ENCODE data around the gene COG5. TPM values are rescaled to one million over a fixed set of nuclear protein-coding genes. Genes with fewer than 3 reads are reported as not detected.
"Not testable (repeated sequence)": the region's sequence is repeated elsewhere in the genome, so short reads cannot be mapped to it uniquely, and the experiment has no call there.

COG5 gene
- total RNA-seq, 4 donors from 2014 or later = 39.7 to 143 (median 98.3) TPM

DNA sequence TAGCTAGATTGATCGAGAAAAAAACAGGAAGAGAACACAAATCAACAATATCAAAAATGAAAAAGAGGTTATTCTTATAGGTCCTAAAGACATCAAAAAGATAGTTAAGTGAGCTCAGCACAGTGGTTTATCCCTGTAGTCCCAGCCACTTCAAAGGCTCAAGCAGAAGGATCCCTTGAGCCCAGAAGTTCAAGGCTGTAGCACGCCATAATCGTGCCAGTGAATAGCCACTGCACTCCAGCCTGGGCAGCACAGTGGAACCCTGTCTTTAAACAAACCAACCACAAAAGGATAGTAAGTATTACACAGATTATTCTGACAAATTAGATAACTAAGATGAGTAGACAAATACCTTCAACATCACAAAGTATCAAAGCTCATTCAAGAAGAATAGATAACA lies 311.8 kb downstream of the COG5 start:
- TF ChIP-seq POLR2A (IDR thresholded peaks at IDR 0.05) = no peak
- TF ChIP-seq, protein P1, sequence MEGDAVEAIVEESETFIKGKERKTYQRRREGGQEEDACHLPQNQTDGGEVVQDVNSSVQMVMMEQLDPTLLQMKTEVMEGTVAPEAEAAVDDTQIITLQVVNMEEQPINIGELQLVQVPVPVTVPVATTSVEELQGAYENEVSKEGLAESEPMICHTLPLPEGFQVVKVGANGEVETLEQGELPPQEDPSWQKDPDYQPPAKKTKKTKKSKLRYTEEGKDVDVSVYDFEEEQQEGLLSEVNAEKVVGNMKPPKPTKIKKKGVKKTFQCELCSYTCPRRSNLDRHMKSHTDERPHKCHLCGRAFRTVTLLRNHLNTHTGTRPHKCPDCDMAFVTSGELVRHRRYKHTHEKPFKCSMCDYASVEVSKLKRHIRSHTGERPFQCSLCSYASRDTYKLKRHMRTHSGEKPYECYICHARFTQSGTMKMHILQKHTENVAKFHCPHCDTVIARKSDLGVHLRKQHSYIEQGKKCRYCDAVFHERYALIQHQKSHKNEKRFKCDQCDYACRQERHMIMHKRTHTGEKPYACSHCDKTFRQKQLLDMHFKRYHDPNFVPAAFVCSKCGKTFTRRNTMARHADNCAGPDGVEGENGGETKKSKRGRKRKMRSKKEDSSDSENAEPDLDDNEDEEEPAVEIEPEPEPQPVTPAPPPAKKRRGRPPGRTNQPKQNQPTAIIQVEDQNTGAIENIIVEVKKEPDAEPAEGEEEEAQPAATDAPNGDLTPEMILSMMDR (IDR thresholded peaks at IDR 0.05) = no peak
- Histone ChIP-seq H3K36me3 (no peaks in the 10 kb centered on the region), H3K4me1 (no peaks in the 10 kb centered on the region), H3K9me3 (no peaks in the 10 kb centered on the region), H3K4me3 (no peak overlapping the region), H3K27me3 (no peaks in the 10 kb centered on the region), H3K27ac (peak overlapping the region in 1 of 2 donors; percentile 21)
- intact Hi-C loops (cut with DNase I; ENCODE audit: low total_unique reads) = no loop called here
- DNase-seq = no peak

DNA sequence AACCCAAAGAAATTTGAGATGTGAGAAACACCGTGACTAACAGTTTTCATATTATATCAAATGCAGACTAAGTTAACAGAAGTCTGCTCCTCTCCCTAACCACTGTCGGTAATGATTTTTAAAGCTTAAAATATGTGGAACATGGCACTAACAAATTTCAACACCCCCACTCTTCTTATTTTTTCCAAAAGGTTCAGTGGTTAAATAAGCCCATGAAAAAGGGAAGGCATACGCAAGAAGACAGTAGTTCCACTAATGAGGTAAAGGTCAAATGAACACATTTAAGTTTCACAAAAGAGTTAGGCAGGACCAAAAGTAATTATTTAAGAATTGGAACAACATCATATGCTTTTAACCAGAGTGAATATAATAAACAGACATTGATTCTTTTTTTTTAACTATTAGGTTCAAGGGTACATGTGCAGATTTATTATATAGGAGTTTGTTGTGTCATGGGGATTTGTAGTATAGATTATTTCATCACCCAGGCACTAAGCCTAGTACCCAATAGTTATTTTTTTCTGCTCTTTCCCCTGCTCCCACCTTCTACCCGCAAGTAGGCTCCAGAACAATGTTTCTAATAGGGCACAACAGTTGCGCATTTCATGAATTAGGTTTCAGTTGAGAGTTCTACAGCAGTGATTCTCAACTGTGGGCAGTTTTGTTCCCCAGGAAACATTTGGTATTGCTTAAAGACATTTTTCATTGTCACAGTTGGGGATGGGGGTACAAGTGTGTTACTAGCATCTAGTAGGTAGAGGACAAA lies 315.0 kb downstream of the COG5 start:
- intact Hi-C loops (cut with DNase I; ENCODE audit: low total_unique reads) = no loop called here
- Histone ChIP-seq H3K36me3 (no peaks in the 10 kb centered on the region), H3K4me1 (no peaks in the 10 kb centered on the region), H3K27ac (no peak overlapping the region), H3K4me3 (no peak overlapping the region), H3K9me3 (no peaks in the 10 kb centered on the region), H3K27me3 (no peaks in the 10 kb centered on the region)
- no peak for TF ChIP-seq POLR2A (IDR thresholded peaks at IDR 0.05)
- TF ChIP-seq, protein P1 (IDR thresholded peaks at IDR 0.05) = no peak
- DNase-seq = no peak

DNA sequence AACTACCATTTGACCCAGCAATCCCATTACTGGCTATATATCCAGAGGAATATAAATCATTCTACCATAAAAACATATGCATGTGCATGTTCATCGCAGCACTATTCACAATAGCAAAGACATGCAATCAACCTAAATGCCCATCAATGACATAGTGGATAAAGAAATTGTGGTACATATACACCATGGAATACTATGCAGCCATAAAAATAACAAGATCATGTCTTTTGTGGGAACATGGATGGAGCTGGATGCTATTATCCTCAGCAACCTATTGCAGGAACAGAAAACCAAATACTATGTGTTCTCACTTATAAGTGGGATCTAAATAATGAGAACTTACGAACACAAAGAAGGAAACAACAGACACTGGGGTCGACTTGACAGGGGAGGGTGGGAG lies 316.9 kb downstream of the COG5 start:
- H3K27ac ChIP-seq; H3K36me3 ChIP-seq; DNase-seq; intact Hi-C loops (cut with DNase I; ENCODE audit: low total_unique reads); H3K4me1 ChIP-seq; H3K4me3 ChIP-seq; H3K27me3 ChIP-seq; H3K9me3 ChIP-seq: not testable (repeated sequence)

DNA sequence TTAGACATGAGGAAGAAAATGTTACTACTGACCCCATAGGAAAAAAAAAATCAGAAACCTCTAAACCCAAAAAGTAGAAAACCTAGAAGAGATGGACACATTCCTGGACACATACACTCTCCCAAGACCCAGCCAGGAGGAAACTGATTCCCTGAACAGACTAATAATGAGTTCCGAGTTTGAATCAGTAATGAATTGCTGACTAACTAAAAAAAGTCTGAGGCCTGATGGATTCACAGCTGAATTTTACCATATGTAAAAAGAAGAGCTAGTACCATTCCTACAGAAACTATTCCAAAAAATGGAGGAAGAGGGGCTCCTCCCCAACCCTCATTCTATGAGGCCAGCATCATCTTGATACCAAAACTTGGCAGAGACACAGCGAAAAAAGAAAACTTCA lies 319.1 kb downstream of the COG5 start:
- Histone ChIP-seq H3K4me3 (no peak overlapping the region), H3K36me3 (no peaks in the 10 kb centered on the region), H3K27me3 (no peaks in the 10 kb centered on the region), H3K4me1 (no peaks in the 10 kb centered on the region), H3K27ac (no peak overlapping the region), H3K9me3 (no peaks in the 10 kb centered on the region)
- intact Hi-C loops (cut with DNase I; ENCODE audit: low total_unique reads) = no loop called here
- no peak for TF ChIP-seq POLR2A (IDR thresholded peaks at IDR 0.05)
- TF ChIP-seq, protein P1 (IDR thresholded peaks at IDR 0.05) = no peak
- no peak for DNase-seq

DNA sequence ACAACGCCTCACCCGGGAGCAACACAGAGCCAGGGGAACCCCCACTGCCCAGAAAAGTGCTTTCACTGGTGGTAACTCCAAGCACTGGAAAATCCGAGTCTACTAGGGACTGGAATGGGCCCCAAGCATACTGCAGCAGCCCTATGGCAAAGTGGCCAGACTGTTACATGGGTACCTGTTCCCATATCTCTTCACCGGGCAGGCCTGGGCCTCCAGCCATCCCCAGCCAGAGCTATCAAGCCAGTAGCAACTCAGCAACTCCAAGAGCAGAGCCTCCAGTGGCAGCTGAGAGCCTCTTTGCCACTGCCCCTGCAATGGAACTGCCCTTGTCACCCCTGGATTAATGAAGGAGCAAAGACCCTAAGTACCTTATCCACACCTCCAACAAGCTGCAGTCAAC lies 321.5 kb downstream of the COG5 start:
- no peak for TF ChIP-seq POLR2A (IDR thresholded peaks at IDR 0.05)
- TF ChIP-seq, protein P1 (IDR thresholded peaks at IDR 0.05) = no peak
- no peaks in the 10 kb centered on the region for H3K27me3 ChIP-seq

More for the DNA sequence above, 321.5 kb downstream of the COG5 start:
- no peak overlapping the region for H3K4me3 ChIP-seq
- intact Hi-C loops (cut with DNase I; ENCODE audit: low total_unique reads) = no loop called here
- no peaks in the 10 kb centered on the region for H3K9me3 ChIP-seq
- no peaks in the 10 kb centered on the region for H3K36me3 ChIP-seq
- DNase-seq = no peak
- H3K4me1 ChIP-seq = no peaks in the 10 kb centered on the region
- no peak overlapping the region for H3K27ac ChIP-seq
